ENCODE results near the gene ADGRG6.
"Not testable (repeated sequence)": the region's sequence is repeated elsewhere in the genome, so short reads cannot be mapped to it uniquely, and the experiment has no call there.

Gene ADGRG6

GRCh38 chr6:142301651-142302391 lies at the start of gene ADGRG6:
Gene ADGRG6, plus strand, starts transcription at chr6:142302007. Its CDS starts 323 bp downstream, at chr6:142302330.
- DNase-seq, result peak; percentile 28

GRCh38 chr6:142254513-142254912 lies 47.3 kb upstream of the ADGRG6 start:
- no peak for DNase-seq

GRCh38 chr6:142255785-142256184 lies 46.0 kb upstream of the ADGRG6 start:
- no peak for DNase-seq

- no peak for DNase-seq
These were observed 43.5 kb upstream of the ADGRG6 start for GRCh38 chr6:142258305-142258704.

GRCh38 chr6:142258757-142259156 lies 43.0 kb upstream of the ADGRG6 start:
- no peak for DNase-seq

GRCh38 chr6:142260748-142261147 lies 41.1 kb upstream of the ADGRG6 start:
- DNase-seq, result no peak

- DNase-seq, result no peak
These were observed 39.6 kb upstream of the ADGRG6 start for GRCh38 chr6:142262231-142262630.

- no peak for DNase-seq
These were observed 36.3 kb upstream of the ADGRG6 start for GRCh38 chr6:142265476-142265875.

GRCh38 chr6:142266060-142266459 lies 35.7 kb upstream of the ADGRG6 start:
- no peak for DNase-seq

GRCh38 chr6:142271476-142271875 lies 30.3 kb upstream of the ADGRG6 start:
- DNase-seq, result no peak

GRCh38 chr6:142274656-142275055 lies 27.2 kb upstream of the ADGRG6 start:
- no peak for DNase-seq

GRCh38 chr6:142275236-142276006 lies 26.4 kb upstream of the ADGRG6 start:
- DNase-seq, result no peak

GRCh38 chr6:142276256-142276655 lies 25.6 kb upstream of the ADGRG6 start:
- no peak for DNase-seq

GRCh38 chr6:142279350-142280180 lies 22.2 kb upstream of the ADGRG6 start:
- no peak for DNase-seq

- DNase-seq, result no peak
These were observed 21.5 kb upstream of the ADGRG6 start for GRCh38 chr6:142280265-142280664.

GRCh38 chr6:142280927-142281326 lies 20.9 kb upstream of the ADGRG6 start:
- no peak for DNase-seq

- DNase-seq, result not testable (repeated sequence)
These were observed 18.7 kb upstream of the ADGRG6 start for GRCh38 chr6:142283138-142283537.

- no peak for DNase-seq
These were observed 17.4 kb upstream of the ADGRG6 start for GRCh38 chr6:142284419-142284818.

- no peak for DNase-seq
These were observed 16.3 kb upstream of the ADGRG6 start for GRCh38 chr6:142285235-142286087.

GRCh38 chr6:142286088-142286409 lies 15.8 kb upstream of the ADGRG6 start:
- DNase-seq, result no peak

- no peak for DNase-seq
These were observed 12.1 kb upstream of the ADGRG6 start for GRCh38 chr6:142289687-142290086.

- DNase-seq, result no peak
These were observed 11.0 kb upstream of the ADGRG6 start for GRCh38 chr6:142290851-142291250.

GRCh38 chr6:142291512-142291911 lies 10.3 kb upstream of the ADGRG6 start:
- DNase-seq, result no peak
